Measurements from ENCODE around the gene WFDC10B. TPM values are rescaled to one million over a fixed set of nuclear protein-coding genes. Genes with fewer than 3 reads are reported as not detected.
"Not testable (repeated sequence)": the region's sequence is repeated elsewhere in the genome, so short reads cannot be mapped to it uniquely, and the experiment has no call there.

Gene WFDC10B
- total RNA-seq (2014; rRNA removed; shearing (Covaris generic)), result not detected in 2 replicates

GRCh38 chr20:45704969-45705637 lies at the start of gene WFDC10B:
TSS of gene WFDC10B (minus strand) at chr20:45705019. CDS start at chr20:45685992, 19,027 bp downstream.
- in situ Hi-C loops (cut with HindIII; ENCODE audit: low sequenced_read_pairs), result no loop called here
- no peak for DNase-seq (ENCODE audit: low spot score)

DNA sequence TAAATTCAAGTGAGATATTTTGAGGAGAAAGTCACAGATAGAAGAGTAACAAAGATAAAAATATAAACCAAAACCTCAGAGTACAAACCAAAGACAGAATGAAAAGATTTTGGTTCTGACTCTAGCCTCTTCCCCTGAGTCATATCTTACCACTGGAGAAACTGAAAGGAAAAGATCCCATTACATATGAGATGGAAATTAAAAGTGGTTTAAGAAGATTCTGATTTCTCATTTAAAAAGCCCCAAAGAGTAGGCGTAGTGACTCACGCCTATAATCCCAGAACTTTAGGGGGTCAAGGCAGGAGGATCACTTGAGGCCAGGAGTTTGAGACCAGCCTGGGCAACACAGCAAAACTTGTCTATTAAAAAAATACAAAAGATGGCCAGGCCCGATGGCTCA lies 47.9 kb upstream of the WFDC10B start:
- DNase-seq (ENCODE audit: low spot score), result no peak
- in situ Hi-C loops (cut with HindIII; ENCODE audit: low sequenced_read_pairs), result loop anchor here (25.0 kb wide), 1 partner anchor 440 kb away; the partner anchor contains the start of genes MATN4 and RBPJL

- DNase-seq (ENCODE audit: low spot score), result no peak
- in situ Hi-C loops (cut with HindIII; ENCODE audit: low sequenced_read_pairs), result loop anchor here (25.0 kb wide), 1 partner anchor 439 kb away; the partner anchor contains the start of genes MATN4 and RBPJL
These were observed 46.9 kb upstream of the WFDC10B start for GRCh38 chr20:45751721-45752120.

- no peak for DNase-seq (ENCODE audit: low spot score)
- in situ Hi-C loops (cut with HindIII; ENCODE audit: low sequenced_read_pairs), result no loop called here
These were observed 40.2 kb upstream of the WFDC10B start for GRCh38 chr20:45745015-45745414.

- DNase-seq (ENCODE audit: low spot score), result no peak
- in situ Hi-C loops (cut with HindIII; ENCODE audit: low sequenced_read_pairs), result no loop called here
These were observed 37.8 kb upstream of the WFDC10B start for GRCh38 chr20:45742596-45742995.

GRCh38 chr20:45735988-45736387 lies 31.2 kb upstream of the WFDC10B start:
- DNase-seq (ENCODE audit: low spot score), result no peak
- in situ Hi-C loops (cut with HindIII; ENCODE audit: low sequenced_read_pairs), result no loop called here

- no peak for DNase-seq (ENCODE audit: low spot score)
- in situ Hi-C loops (cut with HindIII; ENCODE audit: low sequenced_read_pairs), result no loop called here
These were observed 30.7 kb upstream of the WFDC10B start for GRCh38 chr20:45735552-45735951.

DNA sequence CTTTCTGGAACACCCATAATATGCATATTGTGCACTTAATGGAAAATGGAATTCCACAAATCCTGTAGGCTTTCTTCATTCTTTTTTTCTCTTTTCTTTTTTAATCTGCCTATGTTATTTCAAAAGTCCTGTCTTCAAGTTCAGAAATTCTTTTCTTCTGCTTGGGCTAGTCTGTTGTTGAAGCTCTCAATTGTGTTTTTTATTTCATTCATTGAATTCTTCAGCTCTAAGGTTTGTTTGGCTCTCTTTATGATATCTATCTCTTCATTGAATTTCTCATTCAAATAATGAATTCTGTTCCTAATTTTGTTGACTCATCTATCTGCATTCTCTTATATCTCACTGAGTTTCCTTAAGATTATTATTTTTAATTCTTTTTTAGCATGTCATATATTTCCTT lies 27.4 kb upstream of the WFDC10B start:
- in situ Hi-C loops (cut with HindIII; ENCODE audit: low sequenced_read_pairs), result no loop called here
- DNase-seq (ENCODE audit: low spot score), result no peak

GRCh38 chr20:45727044-45727443 lies 22.2 kb upstream of the WFDC10B start:
- in situ Hi-C loops (cut with HindIII; ENCODE audit: low sequenced_read_pairs), result no loop called here
- DNase-seq (ENCODE audit: low spot score), result no peak

DNA sequence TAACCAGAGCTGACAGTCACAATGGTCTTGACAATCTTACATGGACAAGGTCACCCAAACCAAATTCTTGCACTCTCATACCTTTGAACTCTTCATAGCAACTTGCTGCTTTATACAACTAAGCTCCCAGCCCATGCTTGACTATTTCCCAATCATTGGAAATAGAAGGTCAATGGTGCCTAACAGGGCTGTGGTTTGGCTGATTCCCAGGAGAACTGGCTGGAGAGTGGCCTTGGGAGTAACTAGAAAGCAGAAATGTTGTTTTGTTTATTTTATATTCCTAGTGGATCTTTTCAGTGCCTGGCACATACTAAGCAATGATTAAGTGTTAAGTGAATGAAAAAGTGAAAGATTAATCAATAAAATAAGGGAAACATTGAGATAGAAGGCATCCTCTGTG lies 20.3 kb upstream of the WFDC10B start:
- in situ Hi-C loops (cut with HindIII; ENCODE audit: low sequenced_read_pairs), result no loop called here
- no peak for DNase-seq (ENCODE audit: low spot score)

GRCh38 chr20:45722047-45722446 lies 17.2 kb upstream of the WFDC10B start, which contains the start of gene SPINT4:
TSS of gene SPINT4 (plus strand) at chr20:45722347. CDS start at chr20:45722368, 21 bp downstream.
- in situ Hi-C loops (cut with HindIII; ENCODE audit: low sequenced_read_pairs), result no loop called here

DNA sequence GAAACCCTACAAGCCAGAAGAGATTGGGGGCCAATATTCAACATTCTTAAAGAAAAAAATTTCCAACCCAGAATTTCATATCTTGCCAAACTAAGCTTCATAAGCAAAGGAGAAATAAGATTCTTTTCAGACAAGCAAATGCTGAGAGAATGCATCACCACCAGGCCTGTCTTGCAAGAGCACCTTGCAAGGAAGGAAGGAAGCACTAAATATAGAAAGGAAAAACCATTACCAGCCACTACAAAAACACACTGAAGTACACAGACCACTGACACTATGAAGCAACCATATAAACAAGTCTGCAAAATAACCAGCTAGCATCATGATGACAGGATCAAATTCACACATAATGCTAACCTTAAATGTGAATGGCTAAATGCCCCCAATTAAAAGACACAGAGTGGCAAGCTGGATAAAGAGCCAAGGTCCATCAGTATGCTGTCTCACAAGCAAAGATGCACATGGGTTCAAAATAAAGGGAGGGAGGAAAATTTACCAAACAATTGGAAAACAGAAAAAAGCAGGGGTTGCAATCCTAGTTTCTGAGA lies 11.4 kb upstream of the WFDC10B start:
- in situ Hi-C loops (cut with HindIII; ENCODE audit: low sequenced_read_pairs); DNase-seq (ENCODE audit: low spot score): not testable (repeated sequence)

More at GRCh38 chr20:45722047-45722446, 17.2 kb upstream of the WFDC10B start, which contains the start of gene SPINT4:
- DNase-seq (ENCODE audit: low spot score), result no peak

DNA sequence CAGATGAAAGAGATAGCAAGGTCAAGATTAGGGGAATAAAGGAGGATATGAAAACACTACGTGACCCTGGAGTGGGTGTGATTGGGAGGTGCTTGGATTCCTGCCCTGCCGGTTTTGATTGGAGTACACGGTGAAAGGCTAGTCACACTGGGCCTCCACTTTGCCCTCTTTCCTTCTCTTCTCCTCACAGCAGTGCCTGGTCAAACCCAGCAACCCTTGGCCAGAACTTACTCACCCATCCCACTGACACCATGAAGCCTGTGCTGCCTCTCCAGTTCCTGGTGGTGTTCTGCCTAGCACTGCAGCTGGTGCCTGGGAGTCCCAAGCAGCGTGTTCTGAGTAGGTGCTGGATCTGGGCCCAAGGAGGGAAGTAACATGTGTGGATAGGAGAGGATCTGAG lies 2.9 kb downstream of the WFDC10B start, which contains the start of gene WFDC13:
WFDC13 (plus strand) TSS at position 166 of the 400 bp plus-strand sequence; CDS start at position 252, 86 bp downstream.
- DNase-seq (ENCODE audit: low spot score), result no peak
- in situ Hi-C loops (cut with HindIII; ENCODE audit: low sequenced_read_pairs), result no loop called here

DNA sequence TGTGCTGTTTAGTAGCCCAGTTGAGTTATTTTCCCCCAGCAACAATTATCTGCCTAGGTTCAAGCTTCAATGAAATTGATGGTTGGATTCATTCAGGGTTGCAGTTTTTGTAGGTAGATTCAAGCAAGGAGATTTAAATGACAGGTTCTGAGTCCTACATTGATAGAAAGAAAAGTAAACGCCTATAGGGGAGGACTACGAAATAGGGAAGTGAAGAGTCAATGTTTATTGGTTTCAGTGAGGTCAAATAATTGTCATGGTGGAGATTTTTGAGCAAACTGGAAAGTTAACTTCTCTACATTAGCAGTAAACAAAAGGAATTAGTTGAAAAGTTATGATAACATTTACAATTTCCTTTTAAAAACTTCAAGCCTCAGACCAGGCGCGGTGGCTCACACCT lies 3.7 kb downstream of the WFDC10B start:
- DNase-seq (ENCODE audit: low spot score), result no peak
- in situ Hi-C loops (cut with HindIII; ENCODE audit: low sequenced_read_pairs), result no loop called here

DNA sequence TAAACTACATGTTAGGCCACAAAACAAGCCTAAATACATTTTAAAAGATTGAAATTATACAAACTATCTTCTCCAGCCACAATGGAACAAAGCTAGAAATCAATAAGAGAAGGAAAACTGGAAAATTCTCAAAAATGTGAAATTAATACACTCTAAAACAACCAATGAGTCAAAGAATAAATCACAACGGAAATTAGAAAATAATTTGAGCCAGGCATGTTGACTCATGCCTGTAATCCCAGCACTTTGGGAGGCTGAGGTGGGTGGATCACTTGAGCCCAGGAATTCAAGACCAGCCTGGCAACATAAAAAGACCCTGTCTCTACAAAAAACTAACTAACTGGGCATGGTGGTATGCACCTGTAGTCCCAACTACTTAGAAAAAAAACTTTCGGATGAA lies 9.3 kb downstream of the WFDC10B start:
- DNase-seq (ENCODE audit: low spot score), result no peak
- in situ Hi-C loops (cut with HindIII; ENCODE audit: low sequenced_read_pairs), result no loop called here

DNA sequence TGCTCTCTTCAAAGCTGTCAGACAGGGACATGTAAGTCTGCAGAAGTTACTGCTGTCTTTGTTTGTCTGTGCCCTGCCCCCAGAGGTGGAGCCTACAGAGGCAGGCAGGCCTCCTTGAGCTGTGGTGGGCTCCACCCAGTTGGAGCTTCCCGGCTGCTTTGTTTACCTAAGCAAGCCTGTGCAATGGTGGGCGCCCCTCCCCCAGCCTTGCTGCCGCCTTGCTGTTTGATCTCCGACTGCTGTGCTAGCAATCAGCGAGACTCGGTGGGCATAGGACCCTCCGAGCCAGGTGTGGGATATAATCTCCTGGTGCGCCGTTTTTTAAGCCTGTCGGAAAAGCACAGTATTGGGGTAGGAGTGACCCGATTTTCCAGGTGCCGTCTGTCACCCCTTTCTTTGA lies 11.5 kb downstream of the WFDC10B start:
- in situ Hi-C loops (cut with HindIII; ENCODE audit: low sequenced_read_pairs); DNase-seq (ENCODE audit: low spot score): not testable (repeated sequence)

GRCh38 chr20:45685896-45686295 lies 18.9 kb downstream of the WFDC10B start:
- in situ Hi-C loops (cut with HindIII; ENCODE audit: low sequenced_read_pairs), result no loop called here
- DNase-seq (ENCODE audit: low spot score), result no peak

DNA sequence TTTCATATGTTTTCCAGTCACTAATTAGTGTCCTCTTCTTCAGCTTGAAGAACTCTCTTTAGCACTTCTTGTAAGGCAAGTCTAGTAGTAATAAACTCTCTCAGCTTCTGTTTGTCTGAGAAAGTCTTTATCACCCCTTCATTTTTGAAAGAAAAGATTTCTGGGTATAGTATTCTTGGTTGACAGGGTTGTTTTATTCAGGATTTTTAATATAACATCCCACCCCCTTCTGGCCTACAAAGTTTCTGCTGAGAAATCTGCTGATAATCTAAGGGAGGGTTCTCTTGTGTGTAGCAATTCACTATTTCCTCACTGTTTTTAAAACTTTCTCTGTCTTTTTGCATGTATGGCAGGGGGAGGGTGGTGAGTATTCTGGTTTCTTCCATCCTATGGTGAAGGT lies 25.2 kb downstream of the WFDC10B start:
- in situ Hi-C loops (cut with HindIII; ENCODE audit: low sequenced_read_pairs), result no loop called here
- DNase-seq (ENCODE audit: low spot score), result no peak

GRCh38 chr20:45672765-45673164 lies 32.1 kb downstream of the WFDC10B start:
- in situ Hi-C loops (cut with HindIII; ENCODE audit: low sequenced_read_pairs), result no loop called here
- no peak for DNase-seq (ENCODE audit: low spot score)

GRCh38 chr20:45670139-45670538 lies 34.7 kb downstream of the WFDC10B start, which contains the start of gene WFDC11:
TSS of gene WFDC11 (minus strand) at chr20:45670239. CDS start at chr20:45650600, 19,639 bp downstream.
- DNase-seq (ENCODE audit: low spot score), result no peak
- in situ Hi-C loops (cut with HindIII; ENCODE audit: low sequenced_read_pairs), result no loop called here
